GM21529 (cell line): ENCODE results near the gene ADK.
"Not testable (repeated sequence)": the region's sequence is repeated elsewhere in the genome, so short reads cannot be mapped to it uniquely, and the experiment has no call there.

Experiments used
- ATAC-seq: cut with Tn5 transposase; IDR thresholded peaks from one replicate; pipeline ENCODE4 v1.9.1; 2021; ENCODE audit not compliant: unreplicated experiment

ADK gene

DNA sequence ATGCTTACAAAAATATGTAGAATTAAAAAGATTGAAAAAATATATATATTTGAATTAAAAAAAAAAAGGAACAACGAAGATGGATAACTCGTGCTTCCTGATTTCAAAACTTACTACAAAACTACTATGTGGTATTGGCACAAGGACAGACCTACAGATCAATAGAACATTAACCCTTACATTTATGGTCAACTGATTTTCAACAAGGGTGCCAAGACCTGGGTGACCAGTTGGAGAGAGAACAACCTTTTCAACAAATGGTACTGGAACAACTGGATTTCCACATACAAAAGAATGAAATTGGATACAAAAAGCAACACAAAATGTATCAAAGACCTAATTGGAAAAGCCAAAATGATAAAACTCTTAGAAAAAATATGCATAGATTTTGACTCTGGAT, 10.5 kb upstream of the ADK start:
- no peak for ATAC-seq

DNA sequence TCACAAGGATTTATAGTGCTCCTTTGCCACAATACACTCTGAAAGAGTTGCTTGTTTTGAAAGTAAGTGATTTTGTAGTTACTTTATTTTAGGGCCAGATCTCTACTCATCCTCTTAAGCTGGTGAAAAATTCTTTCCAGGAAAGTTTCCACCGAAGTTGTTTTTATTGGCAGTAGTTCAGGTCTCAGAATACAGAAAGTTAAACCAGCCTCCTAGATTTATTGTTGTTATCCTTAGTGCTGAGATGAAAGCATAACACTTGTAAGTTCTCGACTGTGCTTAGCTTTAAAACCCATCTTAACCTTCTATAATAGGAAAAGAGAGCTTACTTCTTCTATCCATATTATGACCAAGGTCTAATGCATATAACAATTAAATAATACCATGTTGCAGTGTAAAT, 5.9 kb upstream of the ADK start:
- no peak for ATAC-seq

DNA sequence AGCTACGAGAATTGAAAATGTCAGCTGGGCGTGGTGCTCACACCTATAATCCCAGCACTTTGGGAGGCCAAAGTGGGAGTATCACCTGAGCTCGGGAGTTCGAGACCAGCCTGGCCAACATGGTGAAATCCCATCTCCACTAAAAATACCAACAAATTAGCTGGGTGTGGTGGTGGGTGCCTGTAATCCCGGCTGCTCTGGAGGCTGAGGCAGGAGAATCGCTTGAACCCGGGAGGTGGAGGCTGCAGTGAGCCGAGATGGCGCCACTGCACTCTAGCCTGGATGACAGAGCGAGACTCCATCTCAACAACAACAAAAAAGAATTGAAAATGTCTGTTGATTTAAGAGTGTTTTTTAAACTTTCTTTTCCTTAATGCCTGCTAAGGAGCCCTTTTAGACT, 4.0 kb upstream of the ADK start:
- not testable (repeated sequence) for ATAC-seq

DNA sequence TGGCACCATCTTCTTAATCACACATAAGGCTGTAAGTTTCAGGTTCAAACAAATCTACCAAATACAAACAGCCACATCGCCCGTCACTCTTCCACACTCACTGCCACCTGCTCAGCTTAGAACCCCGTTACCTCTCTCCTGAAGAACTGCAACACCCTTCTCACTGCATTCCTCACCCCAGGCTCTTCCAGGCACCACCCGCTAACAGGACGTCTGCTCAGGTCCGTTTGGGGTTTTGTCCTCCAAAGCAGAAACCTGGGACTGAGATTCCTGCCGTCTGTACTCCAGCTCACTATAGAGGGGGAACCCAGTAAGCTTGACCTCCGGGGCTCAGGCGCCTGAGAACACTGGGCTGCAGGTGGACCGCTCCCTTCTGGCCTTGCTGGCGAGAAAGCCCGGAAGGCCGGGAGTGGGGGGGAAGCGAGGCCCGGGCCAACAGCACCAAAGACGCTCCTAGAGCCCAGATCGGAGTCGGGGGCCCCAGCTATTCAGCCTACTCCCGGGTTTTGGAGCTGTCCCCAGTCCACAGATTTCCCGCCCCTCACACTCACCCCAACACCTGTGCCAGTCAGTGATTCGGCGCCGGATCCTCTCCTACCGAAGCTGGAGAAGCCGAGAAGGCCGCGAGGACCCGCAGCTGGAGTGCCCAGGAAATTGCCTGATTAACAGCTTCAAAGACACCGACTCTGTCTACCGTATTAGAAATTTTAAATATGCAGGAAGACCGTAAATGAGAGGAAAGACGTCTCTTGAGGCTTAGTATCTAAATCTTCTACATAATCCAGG, 624 bp upstream of the ADK start, which contains the start of gene AP3M1:
Gene AP3M1 (minus strand): TSS at position 625 of the 786 bp plus-strand sequence. CDS start 12,449 bp downstream, outside the sequence.
- peak; percentile 41 for ATAC-seq

DNA sequence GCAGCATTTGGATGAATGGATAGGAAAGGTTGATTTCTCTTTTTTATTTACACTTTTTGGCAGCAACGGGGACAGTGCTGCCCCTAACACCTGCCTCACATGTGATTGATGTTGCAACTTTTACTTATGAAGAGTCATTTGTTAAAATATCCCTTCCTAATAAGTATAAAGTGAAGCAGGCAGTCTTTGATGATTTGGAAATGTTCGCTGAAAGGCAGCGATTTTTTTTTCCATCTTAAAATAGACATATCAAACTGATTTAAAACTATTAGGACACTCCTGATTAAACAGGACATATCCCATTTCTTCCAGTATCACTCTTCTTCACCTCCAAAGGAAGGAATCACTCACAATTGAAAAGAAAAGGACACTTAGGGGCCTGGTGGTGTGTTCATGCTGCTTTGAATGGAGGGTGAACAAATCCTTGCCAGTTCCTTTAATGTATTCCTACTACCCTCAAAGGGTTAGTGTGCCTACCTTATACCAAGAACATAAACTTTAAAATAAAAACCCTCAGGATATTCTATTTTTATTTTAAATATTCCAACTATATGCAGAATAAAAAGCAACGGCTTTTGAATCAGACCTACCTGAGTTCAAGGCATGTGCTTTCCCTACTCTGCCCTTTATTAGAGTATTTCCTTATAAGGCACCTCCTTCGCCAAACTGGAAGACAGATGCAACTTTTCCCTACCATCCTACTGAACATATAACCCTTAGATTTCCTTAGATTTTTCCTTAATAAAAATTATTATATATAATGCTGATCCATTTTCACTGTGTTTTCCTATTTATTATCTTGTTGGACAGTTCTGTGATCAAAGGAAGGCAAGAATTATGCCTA, 1.1 kb downstream of the ADK start:
- ATAC-seq = no peak

DNA sequence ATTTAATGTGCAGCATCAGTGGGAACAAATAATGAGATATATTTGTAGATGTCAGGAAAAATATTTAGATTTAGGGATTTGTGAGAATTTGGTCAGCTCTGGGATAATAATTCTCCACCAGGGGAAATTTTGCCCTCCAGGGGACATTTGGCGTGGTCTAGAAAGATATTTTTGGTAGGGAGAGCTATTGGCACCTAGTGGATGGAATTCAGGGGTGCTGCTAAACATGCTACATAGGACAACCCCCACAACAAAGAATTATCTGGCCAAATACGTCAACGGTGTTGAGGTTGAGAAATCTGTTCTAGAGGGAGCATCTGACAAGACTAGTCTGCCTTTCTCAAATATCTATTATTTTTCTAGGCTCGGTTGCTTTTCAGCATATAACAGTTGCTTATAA, 2.1 kb downstream of the ADK start:
- no peak for ATAC-seq

DNA sequence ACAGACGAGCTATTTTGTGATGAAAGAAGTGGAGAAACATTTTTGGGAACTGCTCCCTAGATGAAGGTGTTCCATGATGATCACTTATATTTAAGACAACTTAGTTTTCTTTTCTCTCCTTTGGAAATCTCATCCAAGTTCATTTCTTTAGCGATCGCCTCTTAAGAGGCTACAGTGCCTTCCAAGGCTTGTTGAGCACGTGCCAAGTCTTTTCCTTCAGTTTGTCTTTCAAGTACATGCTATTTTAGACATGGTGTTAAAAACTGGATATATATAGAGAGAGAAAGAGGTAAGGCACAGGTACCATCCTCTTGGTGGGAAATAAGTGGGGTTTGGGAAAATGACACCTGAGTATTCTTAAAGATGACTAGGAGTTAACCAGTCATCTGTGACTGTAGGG, 2.7 kb downstream of the ADK start:
- ATAC-seq = no peak

DNA sequence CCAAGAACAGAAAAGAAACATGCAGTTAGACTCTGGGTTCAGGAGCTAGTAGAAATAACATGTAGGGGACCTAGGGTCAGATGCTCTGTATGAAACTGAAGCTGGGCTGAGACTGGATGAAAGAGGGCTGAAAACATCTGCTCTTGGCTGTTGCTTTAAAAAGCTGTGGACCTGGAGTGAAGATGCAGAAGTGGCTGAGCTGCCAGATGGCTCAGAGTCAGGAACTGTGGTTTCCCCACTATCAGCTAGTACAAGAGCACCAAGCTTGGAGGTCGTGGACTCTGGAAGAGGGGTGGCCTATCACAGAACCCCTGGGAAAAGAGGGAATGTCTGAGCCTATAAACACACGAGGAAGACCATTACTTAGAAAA, 5.9 kb downstream of the ADK start:
- ATAC-seq = peak; percentile 78

DNA sequence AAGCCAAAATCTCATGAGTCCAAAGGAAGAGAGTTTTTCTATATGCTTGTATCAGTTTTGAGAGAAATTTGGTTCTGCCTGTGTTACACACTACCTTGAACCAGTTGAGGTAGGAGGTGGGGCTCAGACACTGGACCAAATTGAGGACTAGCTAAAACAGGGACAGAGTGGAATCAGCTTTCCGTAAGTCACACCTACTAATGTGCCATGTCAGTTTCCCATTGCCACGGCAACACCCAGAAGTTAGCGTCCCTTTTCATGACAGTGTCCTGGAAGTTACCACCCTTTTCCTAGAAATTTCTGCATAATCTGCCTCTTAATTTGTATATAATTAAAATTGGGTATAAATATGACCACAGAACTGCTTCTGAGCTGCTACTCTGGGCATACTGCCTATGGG, 9.0 kb downstream of the ADK start:
- ATAC-seq = no peak

DNA sequence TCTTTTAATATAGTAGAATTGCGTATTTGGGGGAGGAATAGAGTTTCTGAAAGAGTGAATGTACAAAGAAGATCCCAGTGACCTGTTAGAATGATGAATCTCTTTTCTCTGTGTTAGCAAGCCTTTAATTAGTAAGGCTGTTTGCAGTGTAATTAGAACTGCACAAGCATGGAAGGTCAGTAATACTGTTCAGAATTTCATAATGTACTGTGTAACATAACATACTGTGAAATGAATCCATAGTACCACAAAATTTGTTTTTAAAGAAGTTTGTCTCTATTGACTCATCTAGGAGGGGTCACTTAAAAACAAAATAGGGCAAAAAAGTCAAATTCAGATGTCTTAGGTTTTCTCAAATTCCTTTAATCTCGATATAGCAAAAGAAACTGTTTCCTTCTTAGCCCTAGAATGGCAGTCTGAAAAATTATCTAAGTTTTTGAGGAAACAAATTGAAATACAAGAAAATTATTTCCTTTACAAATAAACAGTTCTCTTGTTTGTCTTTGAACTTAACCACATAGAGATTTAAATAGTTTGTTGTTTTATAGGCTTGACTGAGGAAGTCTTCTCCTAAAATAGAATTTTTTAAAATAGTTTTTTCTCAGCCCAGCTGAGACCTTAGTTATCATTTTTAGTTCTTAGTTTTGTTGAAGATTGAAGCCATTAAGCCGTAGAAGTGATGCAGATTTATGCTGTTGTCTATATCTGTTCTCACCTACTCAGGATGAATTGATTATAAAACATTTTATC, 12.5 kb downstream of the ADK start:
- ATAC-seq = no peak

DNA sequence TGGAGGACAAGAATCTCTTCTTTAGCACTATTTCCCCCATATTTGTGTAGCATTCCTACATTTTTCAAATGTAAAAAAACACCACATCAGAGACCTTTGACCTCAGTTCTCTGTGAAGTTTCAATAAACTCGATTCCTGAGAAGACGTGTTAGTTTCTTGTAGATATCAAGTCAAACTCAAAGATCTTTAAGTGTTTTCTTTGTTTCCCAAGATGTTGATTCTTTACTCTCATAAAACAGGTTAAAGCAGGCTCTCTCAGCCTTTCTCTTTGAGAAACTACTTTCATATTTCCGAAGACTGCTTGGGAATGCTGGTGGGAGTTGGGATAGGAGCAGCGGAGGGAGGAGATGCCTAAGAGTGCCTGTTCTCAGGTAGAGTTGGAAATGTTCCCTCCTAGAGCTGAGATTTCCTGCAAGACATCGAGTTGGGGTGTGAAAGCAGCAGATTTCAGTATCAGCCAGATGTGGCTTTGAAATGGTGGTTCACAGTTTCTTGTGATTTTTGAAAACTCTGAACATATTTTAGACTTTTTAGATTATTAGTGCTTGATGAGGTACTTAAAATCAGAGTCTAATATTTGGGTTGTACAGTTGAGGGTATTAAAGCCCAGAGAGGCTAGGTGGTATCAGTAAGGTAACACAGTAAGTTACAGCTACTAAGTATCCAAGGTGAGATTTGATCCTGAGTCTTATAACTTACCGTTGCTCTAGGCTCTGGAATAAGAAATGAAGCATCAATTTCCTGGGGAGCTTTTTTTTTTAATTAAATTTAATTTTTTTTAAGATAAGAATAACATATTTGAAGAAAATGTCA, 13.9 kb downstream of the ADK start:
- no peak for ATAC-seq

DNA sequence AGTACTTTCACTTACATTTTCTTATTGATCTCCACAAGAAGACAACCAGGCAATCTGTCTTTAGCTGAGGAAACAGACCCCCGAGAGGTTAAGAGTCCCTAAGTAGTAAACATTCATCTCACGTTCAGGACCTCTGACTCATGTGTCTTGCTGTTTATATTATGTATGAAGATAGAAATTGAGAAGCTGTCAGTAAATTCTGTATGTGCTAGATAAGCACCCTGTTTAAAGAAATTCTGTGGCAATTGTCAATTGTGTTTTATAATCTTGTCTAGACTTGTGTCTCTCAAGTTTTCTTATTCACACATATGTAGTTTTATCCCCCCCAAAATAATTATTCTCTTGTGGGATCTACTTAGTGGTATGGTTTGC, 14.5 kb downstream of the ADK start:
- ATAC-seq = no peak

DNA sequence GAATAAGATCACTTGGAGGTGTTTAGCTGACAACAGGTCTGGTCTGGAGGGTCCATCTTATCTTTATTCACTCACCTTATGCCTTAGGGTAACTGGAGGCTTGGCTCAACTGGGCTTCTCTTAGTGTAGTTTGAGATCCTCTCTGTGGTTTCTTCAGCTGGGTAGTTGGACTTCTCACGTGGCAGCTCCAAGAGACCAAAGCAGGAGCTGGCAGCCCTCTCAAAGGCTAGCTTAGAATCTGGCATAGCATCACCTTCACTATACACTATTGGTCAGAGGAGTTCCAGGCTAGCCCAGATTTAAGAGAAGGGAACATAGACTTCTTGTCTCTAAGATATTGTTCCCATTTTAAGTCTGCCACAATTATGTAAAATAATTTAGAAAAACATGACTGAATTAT, 16.4 kb downstream of the ADK start:
- ATAC-seq = no peak

DNA sequence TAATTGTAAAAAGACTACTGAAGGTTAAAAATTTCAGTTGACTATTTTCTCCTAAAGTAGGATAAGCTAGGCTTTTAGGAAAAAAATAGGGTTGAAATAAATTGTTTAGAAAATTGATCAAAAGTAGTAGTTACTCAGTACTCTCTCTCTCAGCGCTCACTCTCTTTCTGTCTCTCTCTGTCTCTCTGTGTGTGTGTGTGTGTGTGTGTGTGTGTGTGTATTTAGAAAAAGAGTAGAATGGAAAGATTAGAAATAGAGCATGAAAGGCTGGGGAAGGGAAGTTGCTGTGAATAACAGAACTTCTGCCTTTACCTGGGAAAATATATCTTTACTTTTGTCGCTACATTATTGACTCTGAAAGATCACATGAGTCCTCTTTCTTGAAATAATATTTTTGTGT, 20.6 kb downstream of the ADK start:
- no peak for ATAC-seq

DNA sequence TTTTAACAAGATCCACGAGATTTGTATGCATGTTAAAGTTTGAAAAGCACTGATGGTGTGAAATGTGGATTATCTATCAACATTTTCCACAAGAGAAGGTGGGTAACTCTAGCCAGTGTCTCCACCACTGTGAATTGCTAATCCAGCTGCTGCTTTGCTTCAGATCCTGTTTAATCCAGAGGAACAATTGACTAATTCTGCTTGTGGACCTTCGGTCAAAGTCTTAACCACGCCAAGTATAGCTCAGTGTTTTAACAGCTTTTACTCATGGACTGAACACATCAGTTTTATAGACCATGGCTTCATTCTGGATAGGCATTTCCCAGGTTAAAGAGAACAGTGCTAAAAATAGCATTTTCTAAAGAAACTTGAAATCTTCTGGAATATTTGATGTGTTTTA, 23.5 kb downstream of the ADK start:
- no peak for ATAC-seq

DNA sequence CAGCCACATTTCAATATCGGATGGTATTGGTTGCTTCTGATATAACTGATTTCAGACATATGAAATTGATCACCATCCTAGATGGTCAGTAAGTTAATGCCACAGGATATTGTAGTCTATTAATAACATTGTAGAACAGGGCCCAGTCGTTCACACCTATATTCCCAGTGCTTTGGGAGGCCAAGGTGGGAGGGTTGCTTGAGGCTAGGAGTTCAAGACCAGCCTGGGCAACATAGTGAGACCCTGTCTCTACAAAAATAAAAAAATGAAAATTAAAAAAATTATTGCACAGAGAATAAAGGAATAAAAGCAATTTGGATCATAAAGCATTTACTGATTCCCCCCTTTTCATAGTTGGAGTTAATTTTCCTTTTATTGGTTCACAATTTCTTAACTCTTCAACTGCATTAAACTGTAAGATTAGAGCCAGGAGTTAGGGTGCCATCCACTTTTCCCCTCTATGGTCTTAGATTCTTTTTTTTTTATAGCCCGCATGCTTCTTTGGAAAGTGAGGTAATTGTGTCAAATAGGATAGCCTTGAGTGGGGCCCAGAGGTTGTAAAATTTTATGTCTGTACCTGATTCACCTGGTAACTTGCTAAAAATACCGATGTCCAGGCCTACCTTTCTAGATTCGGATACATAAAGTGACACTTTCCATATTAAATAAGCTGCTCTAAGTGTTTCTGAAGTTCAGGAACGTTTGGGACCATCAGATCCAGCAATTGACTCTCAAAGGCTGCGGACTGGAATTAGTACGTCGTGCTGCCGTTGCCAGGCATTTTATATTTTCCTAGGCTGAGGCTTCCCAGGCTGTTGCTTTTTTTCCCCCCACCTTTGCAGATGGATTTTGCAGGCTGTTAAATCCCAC, 24.7 kb downstream of the ADK start:
- no peak for ATAC-seq

DNA sequence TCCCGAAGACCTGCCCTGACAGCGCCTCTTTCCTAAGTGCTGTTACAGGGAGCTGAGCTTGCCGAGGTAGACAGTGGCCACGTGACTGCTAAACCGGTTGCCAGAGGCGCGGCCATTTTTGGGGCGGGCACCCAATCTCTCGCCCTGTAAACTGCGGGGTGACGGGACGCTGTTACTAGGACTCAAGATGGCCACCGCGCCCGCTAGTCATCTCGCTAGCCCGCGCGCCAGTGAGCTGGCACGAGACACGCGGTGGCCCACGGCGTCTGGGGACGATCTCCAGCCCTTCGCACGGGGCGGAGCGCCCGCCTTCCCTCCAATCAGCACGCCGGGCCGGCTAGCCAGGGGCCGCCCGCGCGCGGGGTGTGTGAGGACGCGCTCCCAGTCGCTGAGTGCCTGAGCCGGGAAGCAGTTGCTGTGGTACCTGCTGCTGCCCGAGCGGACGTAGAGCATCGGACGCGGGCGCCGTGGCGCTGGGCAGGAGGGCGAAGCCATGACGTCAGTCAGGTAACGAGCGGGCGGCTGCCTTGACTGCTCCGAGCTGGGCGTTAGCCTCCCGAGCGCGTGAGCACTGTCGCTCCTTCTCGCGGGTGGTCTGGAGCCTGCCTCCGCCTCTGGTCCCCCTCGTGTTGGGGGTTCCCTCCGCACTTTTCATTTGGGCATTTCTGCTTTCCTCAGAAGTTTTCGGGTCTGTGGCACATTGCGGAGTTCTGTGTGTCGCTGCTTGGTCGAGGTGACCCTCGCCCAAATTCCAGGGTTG, 25.5 kb downstream of the ADK start:
- ATAC-seq = peak; percentile 87

DNA sequence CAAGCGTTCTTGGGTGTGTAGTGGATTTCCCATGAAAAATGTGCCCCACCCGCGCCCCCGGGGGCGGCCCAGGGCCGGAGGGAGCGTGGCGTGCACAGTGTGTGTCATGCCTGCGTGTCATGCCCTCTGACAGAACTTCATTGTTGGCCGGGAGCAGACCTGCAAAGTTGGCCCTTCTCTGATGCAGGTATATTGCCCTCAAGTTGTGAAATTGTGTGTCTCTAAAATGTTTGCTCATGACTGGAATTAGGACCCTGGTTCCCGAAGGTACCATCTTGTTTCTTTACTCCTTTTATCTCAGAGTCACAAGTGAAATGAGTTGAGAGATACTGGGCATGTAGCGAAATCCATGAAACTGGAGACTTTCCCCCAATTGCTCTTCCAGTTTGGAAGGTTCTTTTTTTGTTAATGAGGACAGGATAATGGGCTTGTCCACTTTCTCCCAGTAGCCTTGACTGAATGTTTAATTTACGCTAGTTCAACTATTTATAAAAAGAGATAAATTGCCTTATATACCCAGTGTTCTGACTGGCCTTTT, 26.2 kb downstream of the ADK start:
- peak; percentile 19 for ATAC-seq
